Measurements from ENCODE around the gene RACK1.

DNA sequence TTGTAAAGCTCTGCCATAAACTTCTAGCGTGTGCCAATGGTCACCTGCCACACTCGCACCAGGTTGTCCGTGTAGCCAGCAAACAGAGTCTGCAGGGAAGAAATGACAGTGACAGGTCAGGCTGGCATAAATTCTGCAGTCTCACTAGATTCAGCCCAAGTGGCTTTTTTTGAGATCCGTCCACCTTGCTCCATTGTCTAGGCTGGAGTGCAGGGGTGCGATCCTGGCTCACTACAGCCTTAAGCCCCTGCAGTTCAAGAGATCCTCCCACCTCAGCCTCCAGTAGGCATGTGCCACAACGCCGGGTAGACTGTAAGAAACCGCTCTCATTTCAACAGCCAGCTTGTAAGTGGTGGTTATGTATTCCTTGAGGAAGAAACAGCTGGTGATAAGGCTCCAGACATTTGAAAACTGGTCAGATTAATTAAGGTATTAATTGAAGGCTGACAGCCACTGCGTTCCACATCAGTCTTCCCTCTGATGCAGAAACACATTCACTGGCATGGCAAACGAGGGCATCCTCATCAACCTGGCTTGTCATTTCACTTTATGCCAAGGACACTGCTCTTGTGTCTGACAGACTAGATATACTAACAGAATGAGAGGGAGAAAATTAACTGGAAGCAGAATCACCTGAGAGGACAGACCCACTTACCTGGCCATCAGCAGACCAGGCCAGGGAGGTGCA lies 6.6 kb downstream of the RACK1 start:
- TF ChIP-seq EZH2 (IDR thresholded peaks at IDR 0.05; ENCODE audit: borderline replicate concordance, low read length) (no peak), CTCF (IDR thresholded peaks at IDR 0.05; ENCODE audit: low read length) (no peak)

Measured in OCI-LY1 (cell line).